OCI-LY7 (cell line): ENCODE measurements around the gene CUEDC2.

Source experiments
- EZH2phosphoT487 ChIP-seq: fragments of 200-600 bp; sonication (generic); IDR thresholded peaks from 2 replicates; pipeline ENCODE4 v1.6.1; 2018; ENCODE audit warnings: low read depth, borderline replicate concordance, mild to moderate bottlenecking, mixed run types, antibody characterized with exemption, low read length, moderate library complexity, mixed read lengths
- TF ChIP-seq, protein P1 (sequence below): fragments of 200-600 bp; sonication (generic); conservative IDR thresholded peaks from 2 replicates; pipeline ENCODE4 v1.5.1; 2014; ENCODE audit warnings: mild to moderate bottlenecking, antibody characterized with exemption, low read length, moderate library complexity, mixed read lengths

DNA sequence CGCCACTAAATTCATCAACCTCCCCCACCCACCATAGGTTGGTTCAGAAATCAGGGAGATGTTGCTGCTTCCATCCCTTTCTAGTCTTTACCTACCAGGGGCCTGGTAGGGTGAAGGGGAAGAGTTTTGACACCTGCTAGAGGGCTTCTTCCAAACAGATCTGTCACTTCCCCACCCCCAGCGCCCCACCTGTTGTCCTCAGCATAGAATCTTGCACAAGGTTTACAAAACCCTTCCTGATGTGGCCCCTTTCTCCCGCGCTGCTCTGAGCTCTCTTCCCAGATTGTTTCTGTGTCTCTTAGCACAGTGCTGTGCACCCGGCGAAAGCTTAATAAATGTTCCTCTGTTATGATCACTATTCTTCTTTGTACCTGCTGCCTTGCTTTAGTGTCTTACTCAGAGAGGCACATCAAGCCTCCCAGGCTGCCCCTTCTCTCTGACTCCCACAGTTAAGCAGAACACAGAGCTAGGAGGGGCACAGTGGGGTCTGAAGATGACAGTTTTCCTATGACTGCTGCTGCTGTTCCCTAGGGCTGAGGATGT is 30.2 kb upstream of the CUEDC2 start:
- TF ChIP-seq, protein P1, sequence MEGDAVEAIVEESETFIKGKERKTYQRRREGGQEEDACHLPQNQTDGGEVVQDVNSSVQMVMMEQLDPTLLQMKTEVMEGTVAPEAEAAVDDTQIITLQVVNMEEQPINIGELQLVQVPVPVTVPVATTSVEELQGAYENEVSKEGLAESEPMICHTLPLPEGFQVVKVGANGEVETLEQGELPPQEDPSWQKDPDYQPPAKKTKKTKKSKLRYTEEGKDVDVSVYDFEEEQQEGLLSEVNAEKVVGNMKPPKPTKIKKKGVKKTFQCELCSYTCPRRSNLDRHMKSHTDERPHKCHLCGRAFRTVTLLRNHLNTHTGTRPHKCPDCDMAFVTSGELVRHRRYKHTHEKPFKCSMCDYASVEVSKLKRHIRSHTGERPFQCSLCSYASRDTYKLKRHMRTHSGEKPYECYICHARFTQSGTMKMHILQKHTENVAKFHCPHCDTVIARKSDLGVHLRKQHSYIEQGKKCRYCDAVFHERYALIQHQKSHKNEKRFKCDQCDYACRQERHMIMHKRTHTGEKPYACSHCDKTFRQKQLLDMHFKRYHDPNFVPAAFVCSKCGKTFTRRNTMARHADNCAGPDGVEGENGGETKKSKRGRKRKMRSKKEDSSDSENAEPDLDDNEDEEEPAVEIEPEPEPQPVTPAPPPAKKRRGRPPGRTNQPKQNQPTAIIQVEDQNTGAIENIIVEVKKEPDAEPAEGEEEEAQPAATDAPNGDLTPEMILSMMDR = no peak
- no peak for TF ChIP-seq EZH2phosphoT487
